K562 (cell line): Measurements from ENCODE around the gene SULT2B1. TPM values are rescaled to one million over a fixed set of nuclear protein-coding genes. Genes with fewer than 3 reads are reported as not detected.

Experiments used
- ATF6 ChIP-seq: sonication (generic); formaldehyde crosslinking; IDR thresholded peaks from 2 replicates; pipeline ENCODE4 v1.4.0; 2020; ENCODE audit warnings: mild to moderate bottlenecking, missing genetic modification reagents
- CTBP1 ChIP-seq: fragments of 450-650 bp; IDR thresholded peaks from 2 replicates; pipeline ENCODE4 v1.6.1; 2016; ENCODE audit warnings: borderline replicate concordance
- LARP7 ChIP-seq: fragments of 450-650 bp; IDR thresholded peaks from 2 replicates; pipeline ENCODE4 v1.6.1; 2016
- MTA2 ChIP-seq: fragments of 450-650 bp; IDR thresholded peaks from 2 replicates; pipeline ENCODE4 v1.6.1; 2016; ENCODE audit warnings: low read depth
- NFIX ChIP-seq: fragments of 250-450 bp; sonication (Bioruptor Pico); IDR thresholded peaks from 2 replicates; pipeline ENCODE4 v1.4.0; 2020; ENCODE audit warnings: low read depth, mild to moderate bottlenecking, moderate library complexity
- POLR3A ChIP-seq: IDR thresholded peaks from 2 replicates; pipeline ENCODE4 v1.6.1; 2011; ENCODE audit warnings: borderline replicate concordance, mild to moderate bottlenecking, moderate library complexity; ENCODE audit not compliant: insufficient read length, insufficient read depth; ENCODE audit errors: extremely low read depth
- SPI1 ChIP-seq: IDR thresholded peaks from 2 replicates; pipeline ENCODE4 v1.6.1; 2011; ENCODE audit warnings: low read depth, low read length, control low read depth, borderline replicate concordance
- XRCC4 ChIP-seq: IDR thresholded peaks from one replicate; pipeline ENCODE4 v1.6.1; 2011; ENCODE audit not compliant: insufficient read depth, insufficient read length; ENCODE audit errors: extremely low read depth
- ZNF239 ChIP-seq: fragments of 250-450 bp; sonication (Bioruptor Pico); IDR thresholded peaks from 2 replicates; pipeline ENCODE4 v1.4.0; 2020; ENCODE audit warnings: mild to moderate bottlenecking
- ZNF398 ChIP-seq: fragments of 250-450 bp; sonication (Bioruptor Pico); IDR thresholded peaks from 2 replicates; pipeline ENCODE4 v1.8.0; 2021; ENCODE audit warnings: moderate library complexity, mild to moderate bottlenecking, inconsistent platforms
- ZNF518B ChIP-seq: fragments of 250-450 bp; sonication (Bioruptor Pico); IDR thresholded peaks from 2 replicates; pipeline ENCODE4 v1.5.0; 2021; ENCODE audit warnings: mild to moderate bottlenecking, moderate library complexity
- ZNF696 ChIP-seq: fragments of 250-450 bp; sonication (Bioruptor Pico); conservative IDR thresholded peaks from 2 replicates; pipeline ENCODE4 v1.4.0; 2020; ENCODE audit warnings: mild to moderate bottlenecking, moderate library complexity
- ZNF830 ChIP-seq: fragments of 250-450 bp; sonication (Bioruptor Pico); IDR thresholded peaks from 2 replicates; pipeline ENCODE4 v1.5.0; 2021; ENCODE audit warnings: mild to moderate bottlenecking
- polyA plus RNA-seq, 8 experiments: library from polyadenylated mRNA; depleted of rRNA in 4 of 8; stranded (reverse) in 5 of 8; unstranded in 3 of 8; fragments of >200 nt; fragmentation: Nextera tagmentation in 2 of 8; fragmentation: Illumina TruSeq in 1 of 8; extraction: Ambion mirVana in 2 of 8; extraction: Trizol in 1 of 8; gene quantifications; 2 replicates each; pipeline versions ENCODE4 v1.2.1 to v1.2.3, GENCODE V29; 2011 to 2014; ENCODE audit warnings: inconsistent platforms in 1 of 8, missing spikeins in 1 of 8
- total RNA-seq, 7 experiments: library from RNA; depleted of rRNA in 6 of 7; stranded (reverse); fragments of >200 nt in 6 of 7; fragmentation: Illumina TruSeq in 2 of 7; extraction: Trizol in 2 of 7; gene quantifications; 2 replicates each; pipeline versions ENCODE4 v1.2.1 to v1.2.3, GENCODE V29; 2011 to 2021; ENCODE audit warnings: low replicate concordance in 1 of 7
- TF ChIP-seq, protein P1 (sequence below): sonication (generic); formaldehyde crosslinking; IDR thresholded peaks from 2 replicates; pipeline ENCODE4 v1.8.0; 2022; ENCODE audit warnings: mild to moderate bottlenecking, missing genetic modification reagents
- TF ChIP-seq, protein P2 (sequence below), 2 experiments: fragments of 450-650 bp in 1 of 2; IDR thresholded peaks; 2 replicates each; pipeline ENCODE4 v1.6.1; 2011 to 2017; ENCODE audit warnings: low read depth in 2 of 2, antibody characterized with exemption in 1 of 2, borderline replicate concordance in 1 of 2, low read length in 1 of 2, mild to moderate bottlenecking in 1 of 2, mixed read lengths in 1 of 2; ENCODE audit not compliant: control insufficient read depth in 1 of 2

Gene SULT2B1
- total and polyA plus RNA-seq, 9 of the 15 experiments (the other 6 are each of a cell fraction or from before 2014, with no cell fraction given): 0.09 to 0.62 (median 0.22) TPM; not detected in 2

- TF ChIP-seq ATF6 (CRISPR knock-in tag): no peak
- no peak for TF ChIP-seq ZNF239 (CRISPR knock-in tag)
- TF ChIP-seq, protein P1, sequence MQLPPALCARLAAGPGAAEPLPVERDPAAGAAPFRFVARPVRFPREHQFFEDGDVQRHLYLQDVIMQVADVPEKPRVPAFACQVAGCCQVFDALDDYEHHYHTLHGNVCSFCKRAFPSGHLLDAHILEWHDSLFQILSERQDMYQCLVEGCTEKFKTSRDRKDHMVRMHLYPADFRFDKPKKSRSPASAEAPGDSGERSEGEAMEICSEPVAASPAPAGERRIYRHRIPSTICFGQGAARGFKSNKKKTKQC (CRISPR knock-in tag): no peak
- peak; percentile 31; the same call in 1 of the 2 replicates for TF ChIP-seq MTA2
- TF ChIP-seq LARP7: no peak
- no peak for TF ChIP-seq NFIX (CRISPR knock-in tag)
- TF ChIP-seq XRCC4: no peak
- TF ChIP-seq POLR3A: no peak
- TF ChIP-seq ZNF398 (CRISPR knock-in tag): no peak
- TF ChIP-seq SPI1: no peak
- TF ChIP-seq, protein P2, sequence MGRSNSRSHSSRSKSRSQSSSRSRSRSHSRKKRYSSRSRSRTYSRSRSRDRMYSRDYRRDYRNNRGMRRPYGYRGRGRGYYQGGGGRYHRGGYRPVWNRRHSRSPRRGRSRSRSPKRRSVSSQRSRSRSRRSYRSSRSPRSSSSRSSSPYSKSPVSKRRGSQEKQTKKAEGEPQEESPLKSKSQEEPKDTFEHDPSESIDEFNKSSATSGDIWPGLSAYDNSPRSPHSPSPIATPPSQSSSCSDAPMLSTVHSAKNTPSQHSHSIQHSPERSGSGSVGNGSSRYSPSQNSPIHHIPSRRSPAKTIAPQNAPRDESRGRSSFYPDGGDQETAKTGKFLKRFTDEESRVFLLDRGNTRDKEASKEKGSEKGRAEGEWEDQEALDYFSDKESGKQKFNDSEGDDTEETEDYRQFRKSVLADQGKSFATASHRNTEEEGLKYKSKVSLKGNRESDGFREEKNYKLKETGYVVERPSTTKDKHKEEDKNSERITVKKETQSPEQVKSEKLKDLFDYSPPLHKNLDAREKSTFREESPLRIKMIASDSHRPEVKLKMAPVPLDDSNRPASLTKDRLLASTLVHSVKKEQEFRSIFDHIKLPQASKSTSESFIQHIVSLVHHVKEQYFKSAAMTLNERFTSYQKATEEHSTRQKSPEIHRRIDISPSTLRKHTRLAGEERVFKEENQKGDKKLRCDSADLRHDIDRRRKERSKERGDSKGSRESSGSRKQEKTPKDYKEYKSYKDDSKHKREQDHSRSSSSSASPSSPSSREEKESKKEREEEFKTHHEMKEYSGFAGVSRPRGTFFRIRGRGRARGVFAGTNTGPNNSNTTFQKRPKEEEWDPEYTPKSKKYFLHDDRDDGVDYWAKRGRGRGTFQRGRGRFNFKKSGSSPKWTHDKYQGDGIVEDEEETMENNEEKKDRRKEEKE (IDR thresholded peaks at IDR 0.05; ENCODE audit: borderline replicate concordance in 1 of 2, control insufficient read depth in 1 of 2, low read depth in 2 of 2, low read length in 1 of 2): no peak
- TF ChIP-seq ZNF830 (CRISPR knock-in tag): no peak
- TF ChIP-seq CTBP1: peak; percentile 57
- no peak for TF ChIP-seq ZNF518B (CRISPR knock-in tag)
- TF ChIP-seq ZNF696 (CRISPR knock-in tag): no peak
Observed at GRCh38 chr19:48633148-48634035, 81.4 kb downstream of the SULT2B1 start (continued).
